GM12878 (cell line): ENCODE results near the gene FABP2. TPM values are rescaled to one million over a fixed set of nuclear protein-coding genes. Genes with fewer than 3 reads are reported as not detected.

Experiments
- BRCA1 ChIP-seq: IDR thresholded peaks from 2 replicates; pipeline ENCODE4 v1.6.1; 2011; ENCODE audit warnings: low read depth, low read length, improper control_type of control experiment
- CHD4 ChIP-seq: fragments of 200-600 bp; sonication (generic); IDR thresholded peaks from 2 replicates; pipeline ENCODE4 v1.6.1; 2016; ENCODE audit warnings: mild to moderate bottlenecking
- IRF4 ChIP-seq: IDR thresholded peaks from 2 replicates; pipeline ENCODE4 v1.6.1; 2011; ENCODE audit warnings: low read depth, low read length
- MEF2A ChIP-seq: IDR thresholded peaks from 2 replicates; pipeline ENCODE4 v1.6.1; 2011; ENCODE audit warnings: low read depth, mild to moderate bottlenecking, low read length, moderate library complexity; ENCODE audit not compliant: insufficient read depth
- MYB ChIP-seq: fragments of 150-350 bp; IDR thresholded peaks from 2 replicates; pipeline ENCODE4 v1.6.1; 2014; ENCODE audit warnings: mild to moderate bottlenecking, low read depth, low read length, borderline replicate concordance
- NRF1 ChIP-seq: conservative IDR thresholded peaks from 2 replicates; pipeline ENCODE4 v1.6.1; 2011; ENCODE audit warnings: mild to moderate bottlenecking, low read depth, low read length, improper control_type of control experiment
- POU2F2 ChIP-seq: IDR thresholded peaks from 3 replicates; pipeline ENCODE4 v1.6.1; 2011; ENCODE audit warnings: low read depth, mild to moderate bottlenecking, low read length, borderline replicate concordance
- RAD21 ChIP-seq: IDR thresholded peaks from 2 replicates; pipeline ENCODE4 v1.6.1; 2011; ENCODE audit warnings: mild to moderate bottlenecking, low read depth, low read length, moderate library complexity; ENCODE audit not compliant: insufficient read depth
- REST ChIP-seq: IDR thresholded peaks from 2 replicates; pipeline ENCODE4 v1.6.1; 2012; ENCODE audit warnings: mild to moderate bottlenecking, low read depth, low read length
- polyA plus RNA-seq, 11 experiments: library from polyadenylated mRNA; depleted of rRNA in 4 of 11; unstranded in 6 of 11; stranded (reverse) in 5 of 11; fragments of >200 nt; fragmentation: Nextera tagmentation in 4 of 11; fragmentation: Illumina TruSeq in 1 of 11; extraction: Ambion mirVana in 4 of 11; extraction: Trizol in 1 of 11; gene quantifications; 1 replicate in 1 of 11; 2 replicates in 10 of 11; pipeline versions ENCODE4 v1.2.1 to v1.2.3, GENCODE V29; 2011 to 2016; ENCODE audit warnings: inconsistent platforms in 2 of 11, missing spikeins in 2 of 11, low read depth in 1 of 11
- total RNA-seq, 4 experiments: library from RNA; depleted of rRNA in 3 of 4; stranded (reverse); fragments of >200 nt in 3 of 4; fragmentation: Illumina TruSeq in 1 of 4; extraction: Trizol in 1 of 4; gene quantifications; 2 replicates each; pipeline versions ENCODE4 v1.2.1 to v1.2.3, GENCODE V29; 2013 to 2021
- TF ChIP-seq, protein P1 (sequence below): fragments of 450-650 bp; IDR thresholded peaks from 2 replicates; pipeline ENCODE4 v1.6.1; 2017; ENCODE audit warnings: mild to moderate bottlenecking, low read depth, inconsistent platforms; ENCODE audit not compliant: poor library complexity, severe bottlenecking

Gene FABP2
- total and polyA plus RNA-seq, 10 of the 15 experiments (the other 5 are each of a cell fraction or from before 2014, with no cell fraction given): not detected

DNA sequence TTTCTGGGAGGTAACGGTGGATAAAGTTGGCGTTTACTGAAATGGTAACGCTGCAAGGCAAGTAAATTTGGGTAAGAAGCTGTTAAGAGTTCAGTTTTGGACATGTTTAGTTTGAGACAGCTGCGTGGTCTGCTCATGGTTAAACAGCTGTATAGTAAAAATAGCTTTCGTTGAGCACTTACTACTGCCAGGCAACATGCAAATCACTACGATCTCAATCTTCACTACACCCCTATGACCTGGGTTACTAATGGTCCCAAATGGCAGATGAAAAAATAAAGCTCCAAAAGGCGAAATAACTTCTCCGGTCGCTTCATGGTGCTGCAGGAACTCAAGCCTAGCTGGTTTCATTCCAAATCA lies 22.2 kb downstream of the FABP2 start (continued):
- no peak for TF ChIP-seq MYB
- no peak for TF ChIP-seq RAD21
- TF ChIP-seq BRCA1: no peak
- no peak for TF ChIP-seq IRF4
- TF ChIP-seq REST: no peak
- TF ChIP-seq CHD4: no peak
- TF ChIP-seq NRF1: no peak
- peak; percentile 40; the same call in 1 of the 3 replicates for TF ChIP-seq POU2F2
- 0 out of 2 replicates have a peak, but pooled peaks have one; percentile 31 for TF ChIP-seq MEF2A
- TF ChIP-seq, protein P1, sequence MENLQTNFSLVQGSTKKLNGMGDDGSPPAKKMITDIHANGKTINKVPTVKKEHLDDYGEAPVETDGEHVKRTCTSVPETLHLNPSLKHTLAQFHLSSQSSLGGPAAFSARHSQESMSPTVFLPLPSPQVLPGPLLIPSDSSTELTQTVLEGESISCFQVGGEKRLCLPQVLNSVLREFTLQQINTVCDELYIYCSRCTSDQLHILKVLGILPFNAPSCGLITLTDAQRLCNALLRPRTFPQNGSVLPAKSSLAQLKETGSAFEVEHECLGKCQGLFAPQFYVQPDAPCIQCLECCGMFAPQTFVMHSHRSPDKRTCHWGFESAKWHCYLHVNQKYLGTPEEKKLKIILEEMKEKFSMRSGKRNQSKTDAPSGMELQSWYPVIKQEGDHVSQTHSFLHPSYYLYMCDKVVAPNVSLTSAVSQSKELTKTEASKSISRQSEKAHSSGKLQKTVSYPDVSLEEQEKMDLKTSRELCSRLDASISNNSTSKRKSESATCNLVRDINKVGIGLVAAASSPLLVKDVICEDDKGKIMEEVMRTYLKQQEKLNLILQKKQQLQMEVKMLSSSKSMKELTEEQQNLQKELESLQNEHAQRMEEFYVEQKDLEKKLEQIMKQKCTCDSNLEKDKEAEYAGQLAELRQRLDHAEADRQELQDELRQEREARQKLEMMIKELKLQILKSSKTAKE: no peak
